ENCODE results near the gene RNF213.

RNF213 gene

GRCh38 chr17:80220736-80221215 lies 39.9 kb upstream of the RNF213 start:
- H3K36me3 ChIP-seq (ENCODE audit: low read length), result no peaks in the 10 kb centered on the region
- H3K27ac ChIP-seq (ENCODE audit: low read depth, low read length), result no peak overlapping the region
- no peak overlapping the region for H2AFZ ChIP-seq (ENCODE audit: low read depth, low read length, severe bottlenecking)
- H3K27me3 ChIP-seq (ENCODE audit: low read length), result no peaks in the 10 kb centered on the region
- H3K4me2 ChIP-seq (ENCODE audit: low read depth, low read length, poor library complexity, severe bottlenecking), result no peak overlapping the region
- H3F3A ChIP-seq (ENCODE audit: insufficient read depth), result no peaks in the 10 kb centered on the region
- no peak overlapping the region for H3K4me3 ChIP-seq (ENCODE audit: insufficient read depth, low read length, poor library complexity, severe bottlenecking)
- no peak for TF ChIP-seq EZH2phosphoT487 (conservative IDR thresholded peaks at IDR 0.05; ENCODE audit: low read length)
- TF ChIP-seq CTCF (IDR thresholded peaks at IDR 0.05; ENCODE audit: insufficient read depth, low read length, poor library complexity, severe bottlenecking), result no peak
- H3K9ac ChIP-seq (ENCODE audit: low read length), result no peak overlapping the region
- H3K9me3 ChIP-seq (ENCODE audit: insufficient read depth, low read length), result no peaks in the 10 kb centered on the region
- H3K79me2 ChIP-seq (ENCODE audit: insufficient read depth, low read length), result no peaks in the 10 kb centered on the region
- no peaks in the 10 kb centered on the region for H4K20me1 ChIP-seq (ENCODE audit: low read depth, low read length)
- no peaks in the 10 kb centered on the region for H3K9me2 ChIP-seq (replicated peaks; ENCODE audit: insufficient read depth, low read length)

GRCh38 chr17:80221351-80222105 lies 39.1 kb upstream of the RNF213 start:
- TF ChIP-seq EZH2phosphoT487 (conservative IDR thresholded peaks at IDR 0.05; ENCODE audit: low read length) (no peak), CTCF (IDR thresholded peaks at IDR 0.05; ENCODE audit: insufficient read depth, low read length, poor library complexity, severe bottlenecking) (no peak)

GRCh38 chr17:80222376-80223141 lies 38.1 kb upstream of the RNF213 start:
- Histone ChIP-seq H3K9me2 (replicated peaks; ENCODE audit: insufficient read depth, low read length) (no peaks in the 10 kb centered on the region), H4K20me1 (ENCODE audit: low read depth, low read length) (no peaks in the 10 kb centered on the region), H3K27me3 (ENCODE audit: low read length) (no peaks in the 10 kb centered on the region), H2AFZ (ENCODE audit: low read depth, low read length, severe bottlenecking) (no peak overlapping the region), H3F3A (ENCODE audit: insufficient read depth) (no peaks in the 10 kb centered on the region), H3K4me2 (ENCODE audit: low read depth, low read length, poor library complexity, severe bottlenecking) (no peak overlapping the region), H3K36me3 (ENCODE audit: low read length) (no peaks in the 10 kb centered on the region), H3K4me3 (ENCODE audit: insufficient read depth, low read length, poor library complexity, severe bottlenecking) (no peak overlapping the region), H3K9ac (ENCODE audit: low read length) (no peak overlapping the region), H3K79me2 (ENCODE audit: insufficient read depth, low read length) (no peaks in the 10 kb centered on the region), H3K27ac (ENCODE audit: low read depth, low read length) (no peak overlapping the region), H3K9me3 (ENCODE audit: insufficient read depth, low read length) (no peaks in the 10 kb centered on the region)
- TF ChIP-seq CTCF (IDR thresholded peaks at IDR 0.05; ENCODE audit: insufficient read depth, low read length, poor library complexity, severe bottlenecking) (no peak), EZH2phosphoT487 (conservative IDR thresholded peaks at IDR 0.05; ENCODE audit: low read length) (no peak)

More at GRCh38 chr17:80221351-80222105, 39.1 kb upstream of the RNF213 start:
- H3K36me3 ChIP-seq (ENCODE audit: low read length), result no peaks in the 10 kb centered on the region
- H3K4me3 ChIP-seq (ENCODE audit: insufficient read depth, low read length, poor library complexity, severe bottlenecking), result no peak overlapping the region
- H3K4me2 ChIP-seq (ENCODE audit: low read depth, low read length, poor library complexity, severe bottlenecking), result no peak overlapping the region
- H2AFZ ChIP-seq (ENCODE audit: low read depth, low read length, severe bottlenecking), result no peak overlapping the region
- H3F3A ChIP-seq (ENCODE audit: insufficient read depth), result no peaks in the 10 kb centered on the region
- no peaks in the 10 kb centered on the region for H3K79me2 ChIP-seq (ENCODE audit: insufficient read depth, low read length)
- no peaks in the 10 kb centered on the region for H3K9me3 ChIP-seq (ENCODE audit: insufficient read depth, low read length)
- no peak overlapping the region for H3K9ac ChIP-seq (ENCODE audit: low read length)
- H3K9me2 ChIP-seq (replicated peaks; ENCODE audit: insufficient read depth, low read length), result no peaks in the 10 kb centered on the region
- no peaks in the 10 kb centered on the region for H3K27me3 ChIP-seq (ENCODE audit: low read length)
- H3K27ac ChIP-seq (ENCODE audit: low read depth, low read length), result no peak overlapping the region
- H4K20me1 ChIP-seq (ENCODE audit: low read depth, low read length), result no peaks in the 10 kb centered on the region

Data from SU-DHL-6 (cell line).